ENCODE results near the gene NKX2-2.

DNA sequence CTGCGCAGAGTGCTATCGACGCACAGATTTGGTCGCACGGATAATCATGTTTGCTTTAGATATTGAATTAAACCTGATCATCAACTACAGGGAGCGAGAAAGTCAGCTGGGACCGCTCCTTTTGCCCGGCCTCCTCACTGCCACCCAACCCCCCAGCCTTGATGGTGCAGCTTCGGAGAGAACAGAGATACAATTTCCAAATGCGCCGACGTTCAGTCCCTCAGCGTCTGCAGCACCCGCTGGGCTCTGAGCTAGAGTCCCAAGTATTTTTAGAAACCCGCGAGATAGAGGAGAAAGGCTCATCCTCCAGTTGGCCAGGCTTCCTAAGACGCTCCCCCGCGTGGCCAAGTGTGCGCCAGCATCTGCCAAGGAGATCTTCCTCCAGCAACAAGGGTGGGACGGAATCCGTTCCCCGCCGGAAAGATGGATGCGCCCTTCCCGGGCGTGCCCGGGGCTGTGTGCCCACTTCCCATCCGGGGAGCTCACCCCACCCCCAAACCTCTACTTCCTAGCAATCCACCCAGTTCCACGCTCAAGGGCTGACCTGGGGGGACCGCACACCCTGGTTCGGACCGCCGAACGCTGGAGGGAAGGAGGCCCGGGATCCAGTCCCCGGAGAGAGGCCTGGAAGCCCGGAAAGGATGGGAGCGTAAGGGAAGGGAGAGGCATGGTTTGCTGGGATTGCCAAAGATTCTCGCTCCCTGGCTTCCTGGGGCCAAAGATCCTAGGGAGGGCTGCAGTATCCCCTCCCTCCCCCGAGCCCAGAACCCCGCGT, 4.1 kb downstream of the NKX2-2 start:
- no peak for TF ChIP-seq CTCF (tag by site-specific recombination; IDR thresholded peaks at IDR 0.05)
- TF ChIP-seq IKZF3 (tag by site-specific recombination; IDR thresholded peaks at IDR 0.05): no peak
- TF ChIP-seq ZNF433 (tag by site-specific recombination; IDR thresholded peaks at IDR 0.05; ENCODE audit: low read depth): no peak
- TF ChIP-seq ZBTB21 (tag by site-specific recombination; IDR thresholded peaks at IDR 0.05): no peak
- TF ChIP-seq ZNF488 (tag by site-specific recombination; IDR thresholded peaks at IDR 0.05): no peak
- TF ChIP-seq ZBTB8A (tag by site-specific recombination; IDR thresholded peaks at IDR 0.05): no peak
- TF ChIP-seq TRIM28 (IDR thresholded peaks at IDR 0.05; ENCODE audit: borderline replicate concordance, low read length): no peak
- no peak for TF ChIP-seq ZNF274 (IDR thresholded peaks at IDR 0.05; ENCODE audit: low read length)
- TF ChIP-seq ZNF274 (tag by site-specific recombination; IDR thresholded peaks at IDR 0.05; ENCODE audit: borderline replicate concordance): no peak
- no peak for TF ChIP-seq ZBTB49 (tag by site-specific recombination; IDR thresholded peaks at IDR 0.05; ENCODE audit: low read depth)
